ENCODE measurements around the gene RPS14. TPM values are rescaled to one million over a fixed set of nuclear protein-coding genes. Genes with fewer than 3 reads are reported as not detected.

Gene RPS14
- total RNA-seq, 1 experiment from 2014 or later, result 2,564 TPM

GRCh38 chr5:150444770-150445169 is 4.8 kb downstream of the RPS14 start (continued):
- TF ChIP-seq HMGXB4 (CRISPR knock-in tag; IDR thresholded peaks at IDR 0.05) (no peak), ZNF396 (CRISPR knock-in tag; IDR thresholded peaks at IDR 0.05; ENCODE audit: borderline replicate concordance) (no peak), IRF1 (CRISPR knock-in tag; IDR thresholded peaks at IDR 0.05) (no peak), ZNF317 (CRISPR knock-in tag; IDR thresholded peaks at IDR 0.05; ENCODE audit: borderline replicate concordance, low read depth) (no peak), ESRRA (CRISPR knock-in tag; IDR thresholded peaks at IDR 0.05; ENCODE audit: borderline replicate concordance) (no peak), MYBL2 (CRISPR knock-in tag; IDR thresholded peaks at IDR 0.05) (no peak)

- Mint-ChIP-seq H3K27me3 (ENCODE audit: low read depth) (no peaks in the 10 kb centered on the region), H3K9me3 (no peaks in the 10 kb centered on the region), H3K4me3 (no peak overlapping the region), H3K4me1 (peaks cover 48% of the 10 kb centered on the region), H3K27ac (peak overlapping the region; percentile 61), H3K36me3 (peaks cover 53% of the 10 kb centered on the region)
- ATAC-seq (peak; percentile 9), DNase-seq (ENCODE audit: low spot score) (no peak)
- ChIA-PET CTCF (interaction anchor here (0.9 to 2.4 kb wide), 2 partner anchors 45 to 101 kb away, joined by 3 to 12 read pairs; no protein-coding TSS in a partner anchor), POLR2A (interaction anchor here (0.7 kb wide), 1 partner anchor 33 kb away, joined by 3 read pairs; no protein-coding TSS in a partner anchor)
- no peak for TF ChIP-seq E2F4 (CRISPR knock-in tag; IDR thresholded peaks at IDR 0.05; ENCODE audit: borderline replicate concordance, low read depth)
- no peak for TF ChIP-seq ZNF396 (CRISPR knock-in tag; IDR thresholded peaks at IDR 0.05; ENCODE audit: borderline replicate concordance)
- no peak for TF ChIP-seq OVOL2 (CRISPR knock-in tag; IDR thresholded peaks at IDR 0.05; ENCODE audit: borderline replicate concordance)
- TF ChIP-seq AR (CRISPR knock-in tag; IDR thresholded peaks at IDR 0.05), result no peak; the same call in 1 of the 2 replicates
- no peak for TF ChIP-seq NR3C1 (CRISPR knock-in tag; conservative IDR thresholded peaks at IDR 0.05; ENCODE audit: low read depth)
- TF ChIP-seq ATF1 (CRISPR knock-in tag; IDR thresholded peaks at IDR 0.05), result no peak
- TF ChIP-seq ZNF532 (CRISPR knock-in tag; IDR thresholded peaks at IDR 0.05; ENCODE audit: borderline replicate concordance), result peak; percentile 83; the same call in 1 of the 2 replicates
- peak; percentile 68; the same call in 1 of the 2 replicates for TF ChIP-seq PRRX2 (CRISPR knock-in tag; IDR thresholded peaks at IDR 0.05)
- peak; percentile 70; the same call in 1 of the 2 replicates for TF ChIP-seq ZNF425 (CRISPR knock-in tag; conservative IDR thresholded peaks at IDR 0.05)
- no peak for TF ChIP-seq GTF2I (CRISPR knock-in tag; conservative IDR thresholded peaks at IDR 0.05)
- TF ChIP-seq ZNF219 (CRISPR knock-in tag; IDR thresholded peaks at IDR 0.05; ENCODE audit: borderline replicate concordance), result no peak
- peak; percentile 92; the same call in 1 of the 2 replicates for TF ChIP-seq ERG (CRISPR knock-in tag; IDR thresholded peaks at IDR 0.05)
- peak; percentile 92; the same call in 1 of the 2 replicates for TF ChIP-seq NFATC4 (CRISPR knock-in tag; IDR thresholded peaks at IDR 0.05)
- peak; percentile 88; the same call in 1 of the 2 replicates for TF ChIP-seq ZNF671 (CRISPR knock-in tag; IDR thresholded peaks at IDR 0.05)
Measured at GRCh38 chr5:150443242-150444075, 6.1 kb downstream of the RPS14 start.
